Hepatocyte (in vitro differentiated cells): ENCODE data around the gene SLC16A6.
"Not testable (repeated sequence)": the region's sequence is repeated elsewhere in the genome, so short reads cannot be mapped to it uniquely, and the experiment has no call there.

Source experiments
- CTCF ChIP-seq: fragments of 200-600 bp; sonication (generic); IDR thresholded peaks from 2 replicates; pipeline ENCODE4 v1.5.1; 2016; ENCODE audit warnings: antibody characterized with exemption, mild to moderate bottlenecking; ENCODE audit not compliant: poor library complexity
- EZH2phosphoT487 ChIP-seq: fragments of 200-600 bp; sonication (generic); IDR thresholded peaks from one replicate; pipeline ENCODE4 v1.6.1; 2018; ENCODE audit warnings: antibody characterized with exemption, mild to moderate bottlenecking, low read depth, moderate library complexity; ENCODE audit not compliant: unreplicated experiment, severe bottlenecking

DNA sequence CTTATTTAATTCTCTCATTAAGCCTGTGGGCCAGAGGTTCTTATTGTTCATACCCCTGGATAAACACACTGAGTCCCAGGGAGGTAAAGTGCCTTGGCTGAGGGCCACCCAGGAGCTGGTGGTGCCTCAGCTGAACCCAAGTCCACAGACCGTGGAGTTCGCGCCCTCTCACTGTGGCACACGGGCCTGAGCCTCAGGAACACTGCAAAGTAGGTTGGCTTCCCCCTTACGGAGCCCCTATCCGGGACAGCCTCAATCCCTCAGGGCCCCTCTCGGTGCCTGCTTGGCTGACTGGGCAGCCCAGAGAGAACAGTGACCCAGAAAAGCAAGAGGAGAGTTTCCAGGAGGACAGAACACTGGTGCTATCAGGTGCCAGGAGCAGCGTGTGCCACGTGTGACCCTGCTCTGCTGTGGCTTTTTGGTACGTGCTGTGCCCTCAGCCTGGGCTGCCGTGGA, 55.6 kb downstream of the SLC16A6 start:
- TF ChIP-seq EZH2phosphoT487, CTCF: not testable (repeated sequence)
